ENCODE data around the gene CDK5R1.

GRCh38 chr17:32461498-32461852, 25.3 kb upstream of the CDK5R1 start:
- TF ChIP-seq CTCF (IDR thresholded peaks at IDR 0.05; ENCODE audit: low read length) (no peak), EZH2 (optimal IDR thresholded peaks at IDR 0.05; ENCODE audit: low read depth, low read length) (no peak)
